Measurements from ENCODE around the gene FMNL3.
A peak's percentile ranks its signal among the peaks of the same experiment; 100 is the strongest.
"Not testable (repeated sequence)": the region's sequence is repeated elsewhere in the genome, so short reads cannot be mapped to it uniquely, and the experiment has no call there.

The FMNL3 gene

DNA sequence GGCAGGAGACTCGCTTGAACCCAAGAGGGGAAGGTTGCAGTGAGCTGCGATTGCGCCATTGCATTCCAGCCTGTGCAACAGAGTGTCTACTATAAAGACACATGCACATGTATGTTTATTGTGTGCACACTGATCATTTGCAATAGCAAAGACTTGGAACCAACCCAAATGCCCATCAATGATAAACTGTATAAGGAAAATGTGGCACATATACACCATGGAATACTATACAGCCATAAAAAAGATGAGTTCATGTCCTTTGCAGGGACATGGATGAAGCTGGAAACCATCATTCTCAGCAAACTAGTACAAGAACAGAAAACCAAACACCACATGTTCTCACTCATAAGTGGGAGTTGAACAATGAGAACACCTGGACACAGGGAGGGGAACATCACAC, 6.7 kb upstream of the FMNL3 start:
- not testable (repeated sequence) for H4K12ac ChIP-seq (ENCODE audit: low read depth, low read length)

DNA sequence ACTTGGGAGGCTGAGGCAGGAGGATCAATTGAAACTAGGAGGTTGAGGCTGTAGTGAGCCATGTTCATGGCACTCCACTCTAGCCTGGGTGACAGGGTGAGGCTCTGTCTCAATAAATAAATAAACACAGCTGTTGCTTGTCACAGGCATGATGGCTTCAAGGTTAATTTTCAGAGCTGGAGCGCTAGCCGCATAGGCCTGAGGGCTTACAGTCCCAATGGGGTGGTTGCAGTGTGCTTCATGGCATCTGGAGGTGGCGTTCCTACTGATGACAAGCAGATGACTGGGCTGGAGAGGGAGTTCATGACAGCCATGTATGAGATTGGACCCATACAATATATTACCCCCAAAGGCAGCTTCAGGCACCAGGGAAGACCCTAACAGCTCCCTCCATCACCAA, 1.6 kb upstream of the FMNL3 start:
- H4K12ac ChIP-seq (ENCODE audit: low read depth, low read length) = no peak overlapping the region
- no peak overlapping the region for H2AFZ ChIP-seq (ENCODE audit: insufficient read depth, low read length, poor library complexity)
- peaks cover 4% of the 10 kb centered on the region for H3K79me2 ChIP-seq (ENCODE audit: control insufficient read depth, insufficient read depth, low read length, poor library complexity)
- no peak overlapping the region for H2BK12ac ChIP-seq (ENCODE audit: low read length)
- DNase-seq = no peak
- H3K79me1 ChIP-seq (ENCODE audit: low read length) = peaks cover 7% of the 10 kb centered on the region
- H3K4me2 ChIP-seq (ENCODE audit: low read length) = no peak overlapping the region
- H4K91ac ChIP-seq (ENCODE audit: low read depth, low read length) = no peak overlapping the region
- peaks cover 4 to 11% of the 10 kb centered on the region in 2 experiments for H3K4me1 ChIP-seq (ENCODE audit: control insufficient read depth in 1 of 2, insufficient read depth in 2 of 2, low read length in 2 of 2)
- no peak overlapping the region for H3K14ac ChIP-seq (ENCODE audit: low read length)
- no peak overlapping the region for H3K18ac ChIP-seq (ENCODE audit: low read length)
- H3K36me3 ChIP-seq (ENCODE audit: control insufficient read depth in 1 of 2, insufficient read depth in 2 of 2, low read length in 2 of 2) = no peaks in the 10 kb centered on the region
- H2BK120ac ChIP-seq (ENCODE audit: insufficient read depth, low read length, poor library complexity) = no peak overlapping the region
- H3K9ac ChIP-seq (ENCODE audit: low read length) = no peak overlapping the region
- no CpG with 5 or more reads among the region's 3 CpGs for WGBS (ENCODE audit: extremely low coverage, insufficient coverage, insufficient read length)
- H3K4me3 ChIP-seq (ENCODE audit: low read depth, low read length) = no peak overlapping the region
- H2BK5ac ChIP-seq (ENCODE audit: low read depth, low read length, poor library complexity) = no peak overlapping the region
- H3K23ac ChIP-seq (ENCODE audit: low read length) = no peak overlapping the region
- no peak overlapping the region for H3K27ac ChIP-seq (ENCODE audit: low read depth, low read length)
- H3K4ac ChIP-seq (ENCODE audit: low read depth, low read length) = no peak overlapping the region
- H2AK5ac ChIP-seq (ENCODE audit: low read length) = no peak overlapping the region
- peaks cover 4% of the 10 kb centered on the region for H3K27me3 ChIP-seq (ENCODE audit: insufficient read depth, low read length)
- no peak overlapping the region for H4K8ac ChIP-seq (ENCODE audit: low read depth, low read length)
- no peaks in the 10 kb centered on the region for H3K9me3 ChIP-seq (ENCODE audit: insufficient read depth, low read depth, low read length)

More for the DNA sequence above, 6.7 kb upstream of the FMNL3 start:
- H2BK12ac ChIP-seq (ENCODE audit: low read length); H3K23ac ChIP-seq (ENCODE audit: low read length); H2BK5ac ChIP-seq (ENCODE audit: low read depth, low read length, poor library complexity); H2AK5ac ChIP-seq (ENCODE audit: low read length); H3K9ac ChIP-seq (ENCODE audit: low read length); H3K27ac ChIP-seq (ENCODE audit: low read depth, low read length); H4K91ac ChIP-seq (ENCODE audit: low read depth, low read length); H3K4ac ChIP-seq (ENCODE audit: low read depth, low read length); H3K18ac ChIP-seq (ENCODE audit: low read length); H2AFZ ChIP-seq (ENCODE audit: insufficient read depth, low read length, poor library complexity); H3K14ac ChIP-seq (ENCODE audit: low read length); H3K79me2 ChIP-seq (ENCODE audit: control insufficient read depth, insufficient read depth, low read length, poor library complexity); H3K36me3 ChIP-seq (ENCODE audit: control insufficient read depth in 1 of 2, insufficient read depth in 2 of 2, low read length in 2 of 2); H3K4me2 ChIP-seq (ENCODE audit: low read length); H2BK120ac ChIP-seq (ENCODE audit: insufficient read depth, low read length, poor library complexity); H3K79me1 ChIP-seq (ENCODE audit: low read length); H3K27me3 ChIP-seq (ENCODE audit: insufficient read depth, low read length); H3K4me1 ChIP-seq (ENCODE audit: control insufficient read depth in 1 of 2, insufficient read depth in 2 of 2, low read length in 2 of 2); H3K9me3 ChIP-seq (ENCODE audit: insufficient read depth, low read depth, low read length); H4K8ac ChIP-seq (ENCODE audit: low read depth, low read length); H3K4me3 ChIP-seq (ENCODE audit: low read depth, low read length): not testable (repeated sequence)
- WGBS (ENCODE audit: extremely low coverage, insufficient coverage, insufficient read length) = no CpG with 5 or more reads among the region's 3 CpGs
- DNase-seq = peak in 1 of 2 donors; percentile 23

DNA sequence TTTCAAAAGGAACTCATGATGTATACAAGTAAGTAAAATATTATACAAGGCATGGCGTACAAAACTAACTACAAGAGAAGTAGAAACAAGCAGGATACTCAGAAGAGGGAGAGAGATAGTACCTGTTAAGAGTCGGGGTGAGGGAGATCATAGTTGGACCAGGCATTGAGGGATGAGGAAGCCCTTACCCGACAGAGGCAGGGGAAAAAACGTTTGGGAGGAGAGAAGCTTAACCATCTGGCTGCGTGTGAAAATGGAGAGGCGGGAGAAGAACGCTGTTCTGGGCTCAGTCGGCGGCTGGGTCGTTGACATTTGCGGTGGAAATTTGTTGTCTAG, 575 bp upstream of the FMNL3 start:
- H3K27ac ChIP-seq (ENCODE audit: low read depth, low read length) = no peak overlapping the region
- no peak overlapping the region for H4K91ac ChIP-seq (ENCODE audit: low read depth, low read length)
- no peak overlapping the region for H3K14ac ChIP-seq (ENCODE audit: low read length)
- no peak overlapping the region for H3K4me2 ChIP-seq (ENCODE audit: low read length)
- peaks cover 7% of the 10 kb centered on the region for H3K79me1 ChIP-seq (ENCODE audit: low read length)
- H3K27me3 ChIP-seq (ENCODE audit: insufficient read depth, low read length) = peaks cover 4% of the 10 kb centered on the region
- DNase-seq = no peak
- H2BK12ac ChIP-seq (ENCODE audit: low read length) = no peak overlapping the region
- H3K4ac ChIP-seq (ENCODE audit: low read depth, low read length) = no peak overlapping the region
- no peak overlapping the region for H3K18ac ChIP-seq (ENCODE audit: low read length)
- no peak overlapping the region for H2BK120ac ChIP-seq (ENCODE audit: insufficient read depth, low read length, poor library complexity)
- no peak overlapping the region for H3K4me3 ChIP-seq (ENCODE audit: low read depth, low read length)
- no peaks in the 10 kb centered on the region for H3K9me3 ChIP-seq (ENCODE audit: insufficient read depth, low read depth, low read length)
- no peak overlapping the region for H2BK5ac ChIP-seq (ENCODE audit: low read depth, low read length, poor library complexity)
- H3K9ac ChIP-seq (ENCODE audit: low read length) = no peak overlapping the region
- H3K4me1 ChIP-seq (ENCODE audit: control insufficient read depth in 1 of 2, insufficient read depth in 2 of 2, low read length in 2 of 2) = peaks cover 4 to 11% of the 10 kb centered on the region in 2 experiments
- H3K79me2 ChIP-seq (ENCODE audit: control insufficient read depth, insufficient read depth, low read length, poor library complexity) = peaks cover 4% of the 10 kb centered on the region
- H2AK5ac ChIP-seq (ENCODE audit: low read length) = no peak overlapping the region
- H4K12ac ChIP-seq (ENCODE audit: low read depth, low read length) = no peak overlapping the region
- no peak overlapping the region for H2AFZ ChIP-seq (ENCODE audit: insufficient read depth, low read length, poor library complexity)
- H3K23ac ChIP-seq (ENCODE audit: low read length) = no peak overlapping the region
- no CpG with 5 or more reads among the region's 11 CpGs for WGBS (ENCODE audit: extremely low coverage, insufficient coverage, insufficient read length)
- no peaks in the 10 kb centered on the region for H3K36me3 ChIP-seq (ENCODE audit: control insufficient read depth in 1 of 2, insufficient read depth in 2 of 2, low read length in 2 of 2)
- no peak overlapping the region for H4K8ac ChIP-seq (ENCODE audit: low read depth, low read length)

DNA sequence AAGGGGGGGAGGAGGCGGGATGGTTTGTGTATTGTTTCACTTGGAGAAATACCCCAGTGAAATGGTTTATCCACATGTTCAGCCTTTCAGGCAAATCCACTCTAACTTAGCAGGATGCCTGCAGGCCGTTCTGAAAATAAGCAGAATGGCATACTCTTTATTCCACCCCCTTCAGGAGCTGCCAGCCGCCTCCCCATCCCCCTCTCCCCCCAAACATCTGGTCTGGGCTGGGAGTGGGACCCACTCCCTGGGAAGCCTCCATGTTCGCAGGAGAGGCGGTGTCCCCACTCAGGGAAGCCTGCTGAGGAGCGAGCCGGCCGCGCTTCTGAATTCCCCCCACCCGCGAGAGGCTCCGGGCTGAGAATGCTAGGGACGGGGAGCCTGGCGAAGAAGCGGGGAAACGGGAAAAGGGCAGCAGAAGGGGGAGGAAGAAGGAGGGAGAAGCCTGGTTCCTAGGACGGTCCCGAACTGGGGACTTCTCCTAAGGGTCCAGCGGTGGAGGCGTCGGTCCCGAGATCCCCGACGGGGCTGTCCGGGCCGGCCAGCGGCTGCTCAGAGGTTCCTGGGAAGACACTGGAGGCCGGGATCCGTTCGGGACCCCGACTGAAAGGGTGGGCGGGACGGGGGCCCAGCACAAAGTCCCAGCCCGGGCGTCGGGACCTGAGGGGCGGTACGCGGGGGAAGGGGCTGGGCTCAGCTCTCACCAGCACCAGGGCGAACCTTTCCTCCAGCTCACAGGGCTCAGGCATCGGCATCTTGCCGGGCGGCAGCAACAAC, 666 bp downstream of the FMNL3 start:
- H3K14ac ChIP-seq (ENCODE audit: low read length) = peak overlapping the region; percentile 47
- no peak overlapping the region for H3K23ac ChIP-seq (ENCODE audit: low read length)
- peak overlapping the region; percentile 68 for H3K9ac ChIP-seq (ENCODE audit: low read length)
- H3K4me1 ChIP-seq (ENCODE audit: control insufficient read depth in 1 of 2, insufficient read depth in 2 of 2, low read length in 2 of 2) = peaks cover 4 to 11% of the 10 kb centered on the region in 2 experiments
- no peak overlapping the region for H2AK5ac ChIP-seq (ENCODE audit: low read length)
- no peaks in the 10 kb centered on the region for H3K36me3 ChIP-seq (ENCODE audit: control insufficient read depth in 1 of 2, insufficient read depth in 2 of 2, low read length in 2 of 2)
- peak overlapping the region; percentile 87 for H2BK120ac ChIP-seq (ENCODE audit: insufficient read depth, low read length, poor library complexity)
- peak overlapping the region; percentile 48 for H3K18ac ChIP-seq (ENCODE audit: low read length)
- H3K27me3 ChIP-seq (ENCODE audit: insufficient read depth, low read length) = peaks cover 4% of the 10 kb centered on the region
- H2AFZ ChIP-seq (ENCODE audit: insufficient read depth, low read length, poor library complexity) = peak overlapping the region; percentile 88
- no peaks in the 10 kb centered on the region for H3K9me3 ChIP-seq (ENCODE audit: insufficient read depth, low read depth, low read length)
- peak overlapping the region; percentile 18 for H2BK5ac ChIP-seq (ENCODE audit: low read depth, low read length, poor library complexity)
- peak in 1 of 2 donors; percentile 18 for DNase-seq
- no CpG with 5 or more reads among the region's 43 CpGs for WGBS (ENCODE audit: extremely low coverage, insufficient coverage, insufficient read length)
- peaks cover 4% of the 10 kb centered on the region for H3K79me2 ChIP-seq (ENCODE audit: control insufficient read depth, insufficient read depth, low read length, poor library complexity)
- peak overlapping the region; percentile 77 for H3K4ac ChIP-seq (ENCODE audit: low read depth, low read length)
- peak overlapping the region; percentile 40 for H3K27ac ChIP-seq (ENCODE audit: low read depth, low read length)
- peak overlapping the region; percentile 74 for H3K4me3 ChIP-seq (ENCODE audit: low read depth, low read length)
- H3K79me1 ChIP-seq (ENCODE audit: low read length) = peaks cover 7% of the 10 kb centered on the region
- H4K8ac ChIP-seq (ENCODE audit: low read depth, low read length) = peak overlapping the region; percentile 88
- no peak overlapping the region for H2BK12ac ChIP-seq (ENCODE audit: low read length)
- peak overlapping the region; percentile 63 for H4K91ac ChIP-seq (ENCODE audit: low read depth, low read length)
- peak overlapping the region; percentile 76 for H3K4me2 ChIP-seq (ENCODE audit: low read length)
- peak overlapping the region; percentile 88 for H4K12ac ChIP-seq (ENCODE audit: low read depth, low read length)
